Measurements from ENCODE around the gene SAGE1. TPM values are rescaled to one million over a fixed set of nuclear protein-coding genes. Genes with fewer than 3 reads are reported as not detected.
A peak's percentile ranks its signal among the peaks of the same experiment; 100 is the strongest.
"Not testable (repeated sequence)": the region's sequence is repeated elsewhere in the genome, so short reads cannot be mapped to it uniquely, and the experiment has no call there.

Gene SAGE1
- total RNA-seq, result not detected in 2 replicates
- long read RNA-seq, result 0 reads

GRCh38 chrX:135893294-135893817, at the start of gene SAGE1, which contains the start of gene CT45A10:
Gene SAGE1, plus strand, starts transcription at chrX:135893716. Its CDS starts 2,527 bp downstream, at chrX:135896243.
Gene CT45A10, minus strand, starts transcription at chrX:135893444. Its CDS starts 8,100 bp downstream, at chrX:135885344.
- Mint-ChIP-seq H3K9me3 (ENCODE audit: unreplicated experiment) (peaks cover 3% of the 10 kb centered on the region), H3K27me3 (ENCODE audit: unreplicated experiment) (no peaks in the 10 kb centered on the region), H3K27ac (ENCODE audit: unreplicated experiment) (no peak within 1 kb of the TSS), H3K36me3 (ENCODE audit: unreplicated experiment) (no peaks in the 10 kb centered on the region), H3K4me1 (ENCODE audit: unreplicated experiment) (no peaks in the 10 kb centered on the region), H3K4me3 (ENCODE audit: unreplicated experiment) (no peak within 1 kb of the TSS)
- DNase-seq (ENCODE audit: extremely low spot score, unreplicated experiment), result peak; percentile 80
- TF ChIP-seq, protein P1, sequence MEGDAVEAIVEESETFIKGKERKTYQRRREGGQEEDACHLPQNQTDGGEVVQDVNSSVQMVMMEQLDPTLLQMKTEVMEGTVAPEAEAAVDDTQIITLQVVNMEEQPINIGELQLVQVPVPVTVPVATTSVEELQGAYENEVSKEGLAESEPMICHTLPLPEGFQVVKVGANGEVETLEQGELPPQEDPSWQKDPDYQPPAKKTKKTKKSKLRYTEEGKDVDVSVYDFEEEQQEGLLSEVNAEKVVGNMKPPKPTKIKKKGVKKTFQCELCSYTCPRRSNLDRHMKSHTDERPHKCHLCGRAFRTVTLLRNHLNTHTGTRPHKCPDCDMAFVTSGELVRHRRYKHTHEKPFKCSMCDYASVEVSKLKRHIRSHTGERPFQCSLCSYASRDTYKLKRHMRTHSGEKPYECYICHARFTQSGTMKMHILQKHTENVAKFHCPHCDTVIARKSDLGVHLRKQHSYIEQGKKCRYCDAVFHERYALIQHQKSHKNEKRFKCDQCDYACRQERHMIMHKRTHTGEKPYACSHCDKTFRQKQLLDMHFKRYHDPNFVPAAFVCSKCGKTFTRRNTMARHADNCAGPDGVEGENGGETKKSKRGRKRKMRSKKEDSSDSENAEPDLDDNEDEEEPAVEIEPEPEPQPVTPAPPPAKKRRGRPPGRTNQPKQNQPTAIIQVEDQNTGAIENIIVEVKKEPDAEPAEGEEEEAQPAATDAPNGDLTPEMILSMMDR (IDR thresholded peaks at IDR 0.05), result no peak

DNA sequence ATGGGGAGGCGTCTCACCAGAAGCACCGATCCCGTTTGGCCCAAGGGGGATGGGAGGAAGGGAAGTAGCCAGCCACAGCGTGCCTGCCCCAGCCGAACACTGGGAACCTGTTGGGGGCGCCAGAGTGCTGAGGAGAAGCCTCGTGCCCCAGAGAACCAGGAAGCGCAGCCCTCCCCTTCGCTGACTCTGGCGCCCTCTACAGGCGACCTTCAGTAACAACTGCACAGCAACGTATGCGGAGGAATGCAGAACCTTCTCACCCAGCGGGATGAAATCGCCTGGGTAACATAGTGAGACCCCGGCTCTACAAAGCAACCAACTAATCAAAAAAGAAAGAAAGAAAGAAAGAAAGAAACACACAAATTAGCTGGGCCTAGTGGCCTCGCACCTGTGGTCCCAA, 39.1 kb upstream of the SAGE1 start, which contains the start of gene CT45A8:
CT45A8 (minus strand) TSS at position 101 of the 400 bp plus-strand sequence. CDS start 3,755 bp downstream, outside the sequence.
- not testable (repeated sequence) for DNase-seq (ENCODE audit: extremely low spot score, unreplicated experiment); H3K27ac Mint-ChIP-seq (ENCODE audit: unreplicated experiment); H3K36me3 Mint-ChIP-seq (ENCODE audit: unreplicated experiment); H3K4me3 Mint-ChIP-seq (ENCODE audit: unreplicated experiment); H3K27me3 Mint-ChIP-seq (ENCODE audit: unreplicated experiment); H3K4me1 Mint-ChIP-seq (ENCODE audit: unreplicated experiment); H3K9me3 Mint-ChIP-seq (ENCODE audit: unreplicated experiment)

GRCh38 chrX:135871712-135872111, 21.8 kb upstream of the SAGE1 start, which contains the start of gene CT45A9:
Gene CT45A9, minus strand, starts transcription at chrX:135871812. Its CDS starts 3,751 bp downstream, at chrX:135868061.
- H3K27ac Mint-ChIP-seq (ENCODE audit: unreplicated experiment); H3K4me1 Mint-ChIP-seq (ENCODE audit: unreplicated experiment); H3K4me3 Mint-ChIP-seq (ENCODE audit: unreplicated experiment); DNase-seq (ENCODE audit: extremely low spot score, unreplicated experiment); H3K9me3 Mint-ChIP-seq (ENCODE audit: unreplicated experiment); H3K27me3 Mint-ChIP-seq (ENCODE audit: unreplicated experiment); H3K36me3 Mint-ChIP-seq (ENCODE audit: unreplicated experiment): not testable (repeated sequence)

GRCh38 chrX:135882741-135883140, 10.8 kb upstream of the SAGE1 start:
- not testable (repeated sequence) for H3K27ac Mint-ChIP-seq (ENCODE audit: unreplicated experiment); H3K4me3 Mint-ChIP-seq (ENCODE audit: unreplicated experiment); DNase-seq (ENCODE audit: extremely low spot score, unreplicated experiment); H3K36me3 Mint-ChIP-seq (ENCODE audit: unreplicated experiment); H3K4me1 Mint-ChIP-seq (ENCODE audit: unreplicated experiment); H3K27me3 Mint-ChIP-seq (ENCODE audit: unreplicated experiment); H3K9me3 Mint-ChIP-seq (ENCODE audit: unreplicated experiment)

DNA sequence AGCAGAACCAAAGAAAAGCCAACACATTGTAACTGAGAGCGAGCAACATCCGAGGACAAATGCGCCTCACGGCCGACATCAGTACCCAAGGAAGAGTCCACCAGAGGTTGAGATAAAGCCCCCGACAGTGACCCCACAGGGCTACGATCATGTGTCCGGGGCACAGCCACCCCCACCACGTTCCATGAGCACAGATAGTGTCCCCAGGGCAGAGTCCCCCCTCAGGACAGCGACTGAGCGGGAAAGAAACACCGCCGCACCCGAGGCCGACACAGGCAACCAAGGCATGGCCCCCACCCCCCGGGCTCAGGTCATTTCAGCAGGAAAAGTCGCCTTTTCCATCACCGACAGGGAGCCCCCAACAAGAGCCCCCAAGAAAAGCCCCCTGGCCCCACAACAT, 5.3 kb upstream of the SAGE1 start:
- not testable (repeated sequence) for H3K27me3 Mint-ChIP-seq (ENCODE audit: unreplicated experiment); H3K36me3 Mint-ChIP-seq (ENCODE audit: unreplicated experiment); H3K4me1 Mint-ChIP-seq (ENCODE audit: unreplicated experiment); H3K4me3 Mint-ChIP-seq (ENCODE audit: unreplicated experiment); H3K27ac Mint-ChIP-seq (ENCODE audit: unreplicated experiment); H3K9me3 Mint-ChIP-seq (ENCODE audit: unreplicated experiment)
- DNase-seq (ENCODE audit: extremely low spot score, unreplicated experiment), result peak; percentile 88

DNA sequence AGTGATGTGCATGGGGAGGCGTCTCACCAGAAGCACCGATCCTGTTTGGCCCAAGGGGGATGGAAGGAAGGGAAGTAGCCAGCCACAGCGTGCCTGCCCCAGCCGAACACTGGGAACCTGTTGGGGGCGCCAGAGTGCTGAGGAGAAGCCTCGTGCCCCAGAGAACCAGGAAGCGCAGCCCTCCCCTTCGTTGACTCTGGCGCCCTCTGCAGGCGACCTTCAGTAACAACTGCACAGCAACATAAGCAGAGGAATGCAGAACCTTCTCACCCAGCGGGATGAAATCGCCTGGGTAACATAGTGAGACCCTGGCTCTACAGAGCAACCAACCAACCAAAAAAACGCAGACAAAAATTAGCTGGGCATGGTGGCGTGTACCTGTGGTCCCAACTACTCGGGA, 4.5 kb upstream of the SAGE1 start:
- H3K36me3 Mint-ChIP-seq (ENCODE audit: unreplicated experiment); H3K4me3 Mint-ChIP-seq (ENCODE audit: unreplicated experiment); H3K9me3 Mint-ChIP-seq (ENCODE audit: unreplicated experiment); H3K4me1 Mint-ChIP-seq (ENCODE audit: unreplicated experiment); H3K27me3 Mint-ChIP-seq (ENCODE audit: unreplicated experiment); H3K27ac Mint-ChIP-seq (ENCODE audit: unreplicated experiment): not testable (repeated sequence)
- TF ChIP-seq, protein P1 (IDR thresholded peaks at IDR 0.05), result peak; percentile 8
- DNase-seq (ENCODE audit: extremely low spot score, unreplicated experiment), result peak; percentile 59

GRCh38 chrX:135890087-135890585, 3.4 kb upstream of the SAGE1 start:
- TF ChIP-seq, protein P1 (IDR thresholded peaks at IDR 0.05), result no peak
- no peak overlapping the region for H3K4me3 Mint-ChIP-seq (ENCODE audit: unreplicated experiment)
- H3K4me1 Mint-ChIP-seq (ENCODE audit: unreplicated experiment), result no peaks in the 10 kb centered on the region
- peak; percentile 72 for DNase-seq (ENCODE audit: extremely low spot score, unreplicated experiment)
- H3K9me3 Mint-ChIP-seq (ENCODE audit: unreplicated experiment), result peaks cover 3% of the 10 kb centered on the region
- H3K36me3 Mint-ChIP-seq (ENCODE audit: unreplicated experiment), result no peaks in the 10 kb centered on the region
- H3K27me3 Mint-ChIP-seq (ENCODE audit: unreplicated experiment), result no peaks in the 10 kb centered on the region
- H3K27ac Mint-ChIP-seq (ENCODE audit: unreplicated experiment), result no peak overlapping the region

All from osteocyte (in vitro differentiated cells).